ENCODE measurements around the gene PIK3CB. TPM values are rescaled to one million over a fixed set of nuclear protein-coding genes. Genes with fewer than 3 reads are reported as not detected.

PIK3CB gene
- total RNA-seq, result 18.0 and 19.2 TPM in 2 replicates

GRCh38 chr3:138834596-138835396, at the start of gene PIK3CB:
PIK3CB (minus strand) TSS chr3:138834928; CDS start chr3:138759343, 75,585 bp downstream.

GRCh38 chr3:138608322-138609135, 226.2 kb downstream of the PIK3CB start, which contains the start of gene FAIM:
FAIM (plus strand) TSS chr3:138608771; CDS start chr3:138619727, 10,956 bp downstream.

Other genes starting within 250 kb of the PIK3CB start
- gene CEP70, start 240.7 kb downstream of the PIK3CB start, total RNA-seq, result 26.9 and 30.7 TPM in 2 replicates
- gene FAIM, start 226.2 kb downstream of the PIK3CB start, total RNA-seq, result 13.6 and 17.0 TPM in 2 replicates
- gene FOXL2, start 112.2 kb upstream of the PIK3CB start, total RNA-seq, result 0.11 and 0.13 TPM in 2 replicates
- gene FOXL2NB, start 112.3 kb upstream of the PIK3CB start, total RNA-seq, result 0.13 and 0.22 TPM in 2 replicates
- not detected in 2 replicates for gene PRR23A, start 171.3 kb upstream of the PIK3CB start, total RNA-seq
- not detected in 2 replicates for gene PRR23B, start 186.0 kb upstream of the PIK3CB start, total RNA-seq
- not detected in 2 replicates for gene PRR23C, start 210.0 kb upstream of the PIK3CB start, total RNA-seq